H7 (cell line): ENCODE data around the gene NOP14. TPM values are rescaled to one million over a fixed set of nuclear protein-coding genes. Genes with fewer than 3 reads are reported as not detected.
A peak's percentile ranks its signal among the peaks of the same experiment; 100 is the strongest.
"Not testable (repeated sequence)": the region's sequence is repeated elsewhere in the genome, so short reads cannot be mapped to it uniquely, and the experiment has no call there.

Experiments used
- DNase-seq: peaks from one replicate; pipeline ENCODE4 v3.0.0; 2012
- H3K27me3 ChIP-seq: 2 replicates; pipeline ENCODE4 v1.6.0; 2011; ENCODE audit warnings: mild to moderate bottlenecking, low read length; ENCODE audit not compliant: control insufficient read depth, insufficient read depth
- H3K36me3 ChIP-seq: replicated peaks from 2 replicates; pipeline ENCODE4 v1.5.1; 2011; ENCODE audit warnings: low read length; ENCODE audit not compliant: control insufficient read depth, insufficient read depth
- H3K4me3 ChIP-seq: 2 replicates; pipeline ENCODE4 v1.5.1; 2011; ENCODE audit warnings: low read depth, mild to moderate bottlenecking, control low read depth, low read length, moderate library complexity; ENCODE audit not compliant: insufficient read depth
- total RNA-seq: library from RNA; depleted of rRNA; stranded (reverse); fragments of >200 nt; shearing (Covaris generic); gene quantifications from 2 replicates; pipeline ENCODE4 v1.2.3, GENCODE V29; 2014

NOP14 gene
- total RNA-seq, 1 experiment from 2014 or later = 17.3 TPM

DNA sequence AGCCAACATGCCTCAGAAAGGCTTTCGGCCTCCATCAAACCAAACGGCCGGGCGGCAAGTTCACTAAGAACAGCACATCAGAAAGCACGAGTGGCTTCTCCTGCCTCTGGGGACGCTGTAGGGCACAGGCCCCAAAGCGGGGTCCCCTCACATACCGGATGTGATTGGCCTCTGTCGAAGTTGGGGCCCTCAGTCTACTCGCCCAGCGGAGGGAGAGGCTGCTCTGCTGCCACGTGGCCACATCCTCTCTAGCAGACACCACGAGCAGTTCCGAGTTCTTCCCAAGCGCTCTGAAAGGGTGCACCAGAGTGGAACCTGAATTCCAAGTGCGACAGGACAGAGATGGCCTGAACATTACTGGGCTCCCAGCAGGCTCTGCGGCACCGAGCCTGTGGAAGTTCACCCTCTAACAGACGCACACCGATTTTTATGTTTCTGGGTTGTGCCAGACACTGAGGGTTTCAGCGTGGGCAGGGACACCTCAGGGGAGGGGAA is 21.1 kb downstream of the NOP14 start:
- no peak overlapping the region for H3K4me3 ChIP-seq
- no peaks in the 10 kb centered on the region for H3K27me3 ChIP-seq
- DNase-seq = peak; percentile 60
- H3K36me3 ChIP-seq = peaks cover 51% of the 10 kb centered on the region

DNA sequence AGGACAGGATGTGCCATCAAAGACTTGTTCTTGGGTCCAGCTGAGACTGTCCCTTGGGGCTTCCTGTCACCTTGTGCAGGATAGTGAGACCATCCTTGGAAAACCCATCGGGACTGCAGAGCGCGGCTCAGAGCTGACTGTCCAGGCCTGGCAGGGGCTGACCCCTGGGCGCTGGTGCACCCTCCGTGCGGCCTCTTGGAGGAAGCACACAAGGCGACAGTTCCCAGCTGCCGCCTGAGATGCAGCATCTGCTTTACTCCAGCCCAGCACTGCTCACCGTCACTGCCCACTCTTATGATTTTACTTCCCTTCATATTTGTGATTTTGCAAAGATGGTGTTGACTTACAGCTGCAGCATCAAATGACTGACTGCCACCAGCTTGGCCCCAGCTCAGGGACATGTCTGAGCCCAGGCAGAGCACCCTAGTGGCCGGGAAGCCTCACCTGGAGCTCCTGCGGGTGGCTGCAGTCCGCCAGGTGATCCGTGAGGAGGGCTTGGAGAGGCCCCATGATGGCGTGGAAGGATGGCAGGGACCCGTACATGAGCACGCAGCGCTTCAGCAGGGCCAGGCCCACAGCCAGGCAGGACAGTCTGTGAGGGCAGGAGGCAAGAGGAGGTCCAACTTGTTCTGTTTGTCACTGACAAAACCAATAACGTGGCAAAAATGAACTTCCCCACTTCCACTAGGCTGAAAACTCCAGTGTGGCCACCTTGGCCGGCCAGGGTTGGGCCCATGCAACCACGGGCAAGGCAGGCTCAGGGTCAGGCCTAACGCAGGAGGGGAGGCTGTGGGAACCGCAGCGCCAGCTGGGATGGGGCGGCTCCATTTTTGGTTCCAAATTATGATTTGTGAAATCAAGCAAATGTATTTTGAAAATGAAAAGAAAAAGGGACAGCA is 21.8 kb downstream of the NOP14 start:
- Histone ChIP-seq H3K4me3 (no peak overlapping the region), H3K27me3 (no peaks in the 10 kb centered on the region), H3K36me3 (peaks cover 44% of the 10 kb centered on the region)
- DNase-seq = peak; percentile 45

DNA sequence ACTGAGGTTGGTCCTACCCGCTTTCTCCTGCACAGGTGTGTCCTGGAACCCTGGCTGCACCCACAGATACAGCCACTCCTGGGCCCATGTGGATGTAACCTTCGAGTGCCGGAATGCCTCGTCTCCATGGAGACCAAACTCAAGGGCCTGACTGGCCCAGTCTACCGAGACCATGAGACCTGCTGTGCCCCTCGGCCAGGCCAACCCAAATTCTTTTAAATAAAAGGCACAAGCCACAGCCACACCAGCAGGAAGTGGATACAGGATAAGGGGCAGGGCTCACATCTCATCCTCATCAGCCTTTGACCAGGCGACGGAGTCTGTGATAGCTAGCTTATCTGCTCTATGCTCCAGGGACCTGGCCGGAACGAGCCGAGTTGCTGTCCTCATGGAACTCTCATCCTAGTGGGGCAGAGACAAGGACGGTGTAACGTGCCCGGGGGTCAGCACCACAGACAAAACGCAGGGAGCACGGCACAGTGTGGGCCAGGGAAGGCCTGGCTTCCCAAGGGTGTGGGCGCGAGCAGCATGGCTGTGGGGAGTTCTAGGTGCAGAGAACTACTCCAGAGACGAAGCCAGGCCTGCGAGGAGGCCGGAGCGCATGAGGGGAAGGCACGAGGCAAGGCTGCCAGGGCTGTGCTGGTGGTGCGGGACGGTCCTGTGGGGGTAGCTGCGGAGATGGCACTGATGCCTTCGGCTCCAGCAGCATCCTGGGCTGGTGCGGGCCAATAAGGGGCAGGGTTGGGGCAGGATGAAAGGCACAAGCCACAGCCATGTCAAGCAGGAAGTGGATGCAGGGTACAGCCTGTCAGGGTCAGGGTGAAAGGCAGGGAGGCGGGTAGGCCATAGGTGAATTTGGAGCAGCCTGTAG is 22.7 kb downstream of the NOP14 start:
- DNase-seq = peak; percentile 49
- no peak overlapping the region for H3K4me3 ChIP-seq
- peaks cover 40% of the 10 kb centered on the region for H3K36me3 ChIP-seq
- H3K27me3 ChIP-seq = no peaks in the 10 kb centered on the region

DNA sequence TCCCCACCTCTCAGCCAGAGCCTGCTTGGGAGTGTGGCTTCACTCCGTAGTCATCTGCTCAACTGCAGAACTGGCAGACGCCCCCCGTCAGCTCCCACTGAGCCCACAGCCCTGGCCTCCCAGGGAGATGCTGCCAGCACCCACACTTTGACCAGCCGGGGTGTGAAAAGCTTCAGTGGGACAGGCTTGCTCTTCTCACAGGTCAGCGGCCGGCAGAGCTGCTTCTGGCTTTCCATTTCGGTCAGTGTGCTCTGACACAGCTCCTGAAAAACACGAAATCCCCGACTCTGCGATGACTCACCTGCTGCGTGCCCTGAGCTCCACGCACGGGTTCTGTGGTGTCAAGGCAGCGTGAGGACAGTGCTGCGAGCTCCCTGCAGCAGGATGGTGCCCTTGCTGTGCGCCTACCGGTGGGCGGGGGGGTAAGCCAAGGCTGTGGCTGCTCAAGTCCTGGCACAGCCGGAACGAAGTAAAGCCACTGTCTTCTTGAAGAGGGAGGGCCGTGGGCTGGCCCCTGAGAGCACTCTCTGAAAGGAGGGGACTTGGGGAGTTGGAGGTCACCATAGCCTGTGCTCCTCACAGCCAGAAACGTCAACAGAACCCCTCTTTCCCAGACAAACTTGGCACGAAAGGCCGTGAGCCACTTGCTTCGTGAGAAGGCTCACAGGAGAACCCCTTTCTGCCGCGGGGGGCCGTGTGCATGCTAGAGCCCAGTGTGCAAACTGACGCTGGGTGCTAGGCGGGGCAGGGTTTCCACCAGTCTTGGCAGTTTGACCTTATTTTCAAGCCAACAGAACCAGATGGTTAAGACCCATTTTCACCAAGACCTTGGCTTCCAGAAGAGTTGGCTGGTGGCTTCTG is 23.6 kb downstream of the NOP14 start:
- peaks cover 39% of the 10 kb centered on the region for H3K36me3 ChIP-seq

DNA sequence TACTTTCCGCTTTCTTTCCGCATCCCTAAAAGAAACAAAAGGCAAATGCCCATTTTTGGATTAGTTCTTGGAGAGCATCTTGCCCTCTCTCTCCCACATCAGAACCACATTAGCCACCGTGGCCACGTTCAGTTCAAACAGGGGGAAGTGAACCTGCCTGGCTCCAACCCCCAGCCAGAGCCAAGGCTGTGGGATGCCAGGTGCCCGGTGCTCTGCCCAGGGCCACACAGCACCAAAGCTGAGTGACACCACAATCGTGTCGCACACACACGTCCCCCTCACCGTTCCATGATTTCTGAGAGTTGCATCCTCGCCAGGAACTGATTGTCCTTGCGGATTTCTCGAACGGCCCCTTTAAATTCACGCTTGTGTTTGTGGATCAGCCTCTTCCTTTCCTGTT is 24.3 kb downstream of the NOP14 start:
- H3K36me3 ChIP-seq = peaks cover 39% of the 10 kb centered on the region
- no peak for DNase-seq

More for the DNA sequence above, 23.6 kb downstream of the NOP14 start:
- Histone ChIP-seq H3K4me3 (no peak overlapping the region), H3K27me3 (no peaks in the 10 kb centered on the region)
- DNase-seq = peak; percentile 38

DNA sequence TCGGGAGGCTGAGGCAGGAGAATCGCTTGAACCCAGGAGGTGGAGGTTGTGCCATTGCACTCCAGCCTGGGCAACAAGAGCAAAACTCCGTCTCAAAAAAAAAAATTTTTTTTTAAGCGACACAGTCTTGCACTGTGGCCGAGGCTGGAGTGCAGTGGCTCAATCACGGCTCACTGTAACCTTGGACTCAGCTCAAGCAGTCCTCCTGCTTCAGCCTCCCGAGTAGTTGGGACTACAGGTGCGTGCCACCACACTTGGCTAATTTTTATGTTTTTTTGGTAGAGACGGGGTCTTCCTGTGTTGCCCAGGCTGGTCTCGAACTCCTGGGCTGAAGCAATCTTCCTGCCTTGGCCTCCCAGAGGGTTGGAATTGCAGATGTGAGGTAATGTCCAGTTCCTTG is 24.8 kb downstream of the NOP14 start:
- H3K27me3 ChIP-seq, H3K4me3 ChIP-seq, DNase-seq: not testable (repeated sequence)
- peaks cover 37% of the 10 kb centered on the region for H3K36me3 ChIP-seq

More for the DNA sequence above, 24.3 kb downstream of the NOP14 start:
- Histone ChIP-seq H3K27me3 (no peaks in the 10 kb centered on the region), H3K4me3 (no peak overlapping the region)

DNA sequence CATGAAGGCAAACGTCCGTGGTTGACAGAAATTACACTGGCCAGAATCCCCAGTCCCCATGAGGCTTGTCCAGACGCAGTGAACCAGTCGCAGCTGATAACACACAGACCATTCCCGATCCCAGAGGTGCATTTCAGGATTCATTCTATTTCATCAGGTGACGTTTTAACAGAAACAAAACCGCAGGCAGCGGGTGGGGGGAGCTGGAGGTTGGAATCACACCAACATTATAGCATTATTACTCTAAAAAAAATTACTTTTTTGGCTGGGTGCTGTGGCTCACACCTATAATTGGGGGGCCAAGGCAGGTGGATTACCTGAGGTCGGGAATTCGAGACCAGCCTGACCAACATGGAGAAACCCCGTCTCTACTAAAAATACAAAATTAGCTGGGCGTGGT is 25.2 kb downstream of the NOP14 start:
- Histone ChIP-seq H3K4me3 (no peak overlapping the region), H3K36me3 (peaks cover 34% of the 10 kb centered on the region), H3K27me3 (no peaks in the 10 kb centered on the region)
- no peak for DNase-seq

DNA sequence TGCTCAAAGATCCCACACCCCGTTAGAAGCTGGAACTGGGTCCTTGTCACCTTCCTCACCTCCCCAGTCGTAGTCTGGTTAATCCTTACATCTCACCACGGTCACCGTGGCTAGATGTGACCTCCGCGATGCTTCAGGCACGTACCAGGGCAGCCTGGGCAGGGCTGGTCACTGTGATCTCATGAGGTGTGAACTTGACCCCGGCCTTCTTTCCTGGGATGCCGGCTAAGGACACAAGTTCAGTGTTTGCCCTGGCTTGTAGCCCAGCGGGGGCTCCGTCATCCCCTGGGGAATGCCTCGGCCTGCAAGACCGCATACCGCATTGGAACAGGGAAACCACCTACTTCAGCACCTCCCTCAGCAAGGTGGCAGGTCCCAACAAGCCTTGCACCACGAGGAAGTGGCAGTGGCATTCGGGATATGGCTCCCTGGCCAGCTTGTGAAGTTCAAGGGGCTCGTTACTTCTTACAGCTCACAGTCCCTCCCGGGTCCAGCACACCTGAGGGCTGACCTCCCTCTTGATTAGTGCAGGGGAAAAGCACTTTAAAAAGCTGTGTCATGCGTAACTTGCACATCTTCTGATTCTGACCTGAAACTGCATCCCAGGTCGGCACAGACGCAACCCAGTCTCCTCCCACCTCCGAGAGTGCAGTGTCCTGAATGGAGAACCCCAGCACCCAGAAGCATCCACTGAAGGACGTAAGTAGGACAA is 25.9 kb downstream of the NOP14 start:
- Histone ChIP-seq H3K4me3 (no peak overlapping the region), H3K36me3 (peaks cover 34% of the 10 kb centered on the region), H3K27me3 (no peaks in the 10 kb centered on the region)
- no peak for DNase-seq

DNA sequence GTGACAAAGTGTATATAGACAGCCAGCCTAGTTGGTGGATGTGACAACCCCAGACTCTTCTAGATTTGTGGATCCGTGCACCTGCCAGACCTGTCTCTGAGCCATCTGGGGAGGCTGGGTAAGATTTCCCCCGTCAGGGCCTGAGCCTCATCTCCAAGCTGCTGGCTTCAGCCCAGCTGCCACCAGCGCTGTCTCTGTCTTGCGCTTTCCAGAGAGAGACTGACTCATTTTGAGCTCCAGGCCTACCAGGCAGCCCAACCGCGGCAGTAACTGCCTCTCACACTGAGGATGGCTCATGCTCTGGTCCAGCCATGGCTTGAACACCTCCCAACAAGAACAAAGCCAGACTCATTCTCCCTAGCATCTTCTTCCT is 26.4 kb downstream of the NOP14 start:
- Histone ChIP-seq H3K36me3 (peaks cover 33% of the 10 kb centered on the region), H3K27me3 (no peaks in the 10 kb centered on the region), H3K4me3 (no peak overlapping the region)
- DNase-seq = no peak

DNA sequence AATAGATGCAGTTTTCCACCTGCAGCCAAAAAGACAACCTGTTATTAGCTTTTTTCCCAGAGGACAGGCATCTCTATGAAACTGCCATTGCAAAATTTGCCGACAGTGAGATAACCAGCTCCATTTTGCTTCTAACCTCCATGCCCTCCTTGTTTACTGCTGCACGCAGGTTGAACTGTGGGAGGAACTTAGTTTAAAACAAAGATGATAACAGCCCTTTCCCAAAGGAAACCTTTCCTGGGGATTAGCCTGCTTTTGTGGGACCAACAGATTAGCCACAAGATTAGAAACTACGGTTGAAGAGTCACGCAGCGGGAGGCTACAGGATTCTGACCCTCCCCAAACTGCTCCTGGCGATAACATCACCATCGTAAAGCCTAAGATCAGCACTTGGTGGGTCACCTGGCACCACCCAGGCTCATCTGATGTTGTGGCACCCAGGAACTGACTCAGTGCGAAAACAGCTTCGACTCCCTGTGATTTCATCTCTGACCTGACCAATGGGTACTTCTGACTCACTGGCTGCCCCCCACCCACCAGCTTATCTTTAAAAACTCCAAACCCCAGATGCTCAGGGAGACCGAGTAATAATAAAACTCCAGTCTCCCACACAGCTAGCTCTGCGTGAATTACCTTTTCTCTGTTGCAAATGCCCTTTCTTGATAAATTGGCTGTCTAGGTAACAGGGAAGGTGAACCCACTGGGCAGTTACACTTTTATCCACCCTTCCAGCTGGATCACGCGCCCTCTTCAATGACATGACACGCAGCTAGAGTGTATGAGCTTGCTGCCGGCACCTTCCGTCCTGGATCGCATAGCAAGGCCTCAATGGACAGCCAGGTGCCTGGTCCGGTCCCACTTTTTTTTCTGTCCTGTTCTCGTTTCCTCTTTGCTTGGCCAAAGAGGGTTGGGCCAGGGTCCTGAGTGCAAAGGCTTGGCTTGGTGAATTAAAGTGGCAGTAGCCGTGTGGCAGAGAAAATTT is 27.2 kb downstream of the NOP14 start:
- DNase-seq = no peak
- Histone ChIP-seq H3K27me3 (no peaks in the 10 kb centered on the region), H3K4me3 (peak overlapping the region; percentile 93; the same call in 1 of the 2 replicates), H3K36me3 (peaks cover 31% of the 10 kb centered on the region)

DNA sequence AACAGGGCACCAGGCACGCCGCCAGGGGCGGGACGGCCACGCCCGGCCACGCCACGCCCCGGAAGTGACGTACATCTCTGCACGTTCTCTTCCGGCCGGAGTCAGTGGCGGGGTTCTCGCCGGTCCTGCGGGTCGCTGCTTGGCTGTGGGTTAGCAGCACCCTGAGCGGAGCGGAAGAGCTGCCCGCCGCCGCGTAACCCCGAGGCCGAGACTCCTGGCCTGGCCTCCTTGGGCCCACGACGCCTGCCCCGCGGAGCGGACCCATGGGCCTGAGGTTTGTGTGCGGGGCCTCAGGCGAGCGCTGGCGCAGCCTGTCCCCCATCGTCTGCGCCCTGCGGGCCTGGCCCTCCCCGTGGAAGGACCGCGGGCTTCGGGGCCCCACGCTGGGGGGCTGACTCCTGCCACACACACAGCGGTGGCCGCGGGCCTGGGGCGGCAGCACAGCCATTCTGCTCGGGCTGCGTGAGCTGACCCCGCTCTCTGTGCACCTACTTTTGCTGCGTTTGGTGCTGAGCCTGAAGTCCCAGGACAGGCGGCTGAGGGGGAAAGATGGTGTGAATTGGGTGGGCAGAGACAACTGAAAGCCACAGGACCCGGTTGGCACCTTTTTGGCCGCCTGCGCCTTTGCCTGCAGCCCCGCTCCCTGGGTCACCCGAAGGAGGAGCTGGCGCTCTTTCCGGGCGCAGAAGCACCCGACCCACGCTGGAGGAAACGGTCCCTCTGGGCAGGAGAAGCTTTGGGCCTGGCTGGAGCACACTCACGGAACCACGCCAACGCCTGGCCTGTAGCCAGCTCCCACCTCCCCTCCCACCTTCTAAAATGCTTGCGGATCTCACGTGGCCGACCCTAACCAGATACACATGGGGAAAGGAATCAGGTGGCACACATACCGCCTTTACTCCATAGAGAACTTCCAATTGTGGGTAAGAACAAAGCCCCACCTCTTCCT is 28.1 kb downstream of the NOP14 start:
- Histone ChIP-seq H3K4me3 (peak overlapping the region; percentile 93), H3K36me3 (peaks cover 23% of the 10 kb centered on the region), H3K27me3 (no peaks in the 10 kb centered on the region)
- DNase-seq = no peak
